GM21526 (cell line): ENCODE measurements around the gene PLK4.
"Not testable (repeated sequence)": the region's sequence is repeated elsewhere in the genome, so short reads cannot be mapped to it uniquely, and the experiment has no call there.

Source experiments
- ATAC-seq: cut with Tn5 transposase; IDR thresholded peaks from one replicate; pipeline ENCODE4 v1.9.1; 2021; ENCODE audit warnings: moderate library complexity; ENCODE audit not compliant: unreplicated experiment, low FRiP score

PLK4 gene

GRCh38 chr4:127899682-127900081 is 19.0 kb downstream of the PLK4 start:
- not testable (repeated sequence) for ATAC-seq

- ATAC-seq, result no peak
Observed at GRCh38 chr4:127905029-127905428, 24.3 kb downstream of the PLK4 start.

GRCh38 chr4:127916512-127916911 is 35.8 kb downstream of the PLK4 start:
- ATAC-seq, result no peak

GRCh38 chr4:127917151-127917550 is 36.5 kb downstream of the PLK4 start:
- no peak for ATAC-seq

- ATAC-seq, result no peak
Observed at GRCh38 chr4:127920521-127920920, 39.8 kb downstream of the PLK4 start.

DNA sequence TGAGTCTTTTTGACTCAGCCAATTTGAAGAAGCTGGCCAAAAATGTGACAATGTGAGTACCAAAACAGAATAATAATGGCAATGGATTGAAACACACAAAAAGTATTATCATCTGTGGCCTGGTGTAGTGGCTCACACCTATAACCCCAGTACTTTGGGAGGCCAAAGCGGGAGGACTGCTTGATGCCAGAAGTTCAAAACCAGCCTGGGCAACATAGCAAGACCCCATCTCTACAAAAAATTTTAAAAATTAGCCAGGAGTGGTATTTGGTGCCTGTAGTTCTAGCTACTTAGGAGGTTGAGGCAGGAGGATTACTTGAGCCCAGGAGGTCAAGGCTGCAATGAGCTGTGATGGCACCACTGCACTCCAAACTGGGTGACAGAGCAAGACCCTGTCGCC is 41.5 kb downstream of the PLK4 start:
- no peak for ATAC-seq

- not testable (repeated sequence) for ATAC-seq
Observed at GRCh38 chr4:127925720-127926119, 45.0 kb downstream of the PLK4 start.

GRCh38 chr4:127930175-127930574 is 49.5 kb downstream of the PLK4 start:
- ATAC-seq, result no peak

DNA sequence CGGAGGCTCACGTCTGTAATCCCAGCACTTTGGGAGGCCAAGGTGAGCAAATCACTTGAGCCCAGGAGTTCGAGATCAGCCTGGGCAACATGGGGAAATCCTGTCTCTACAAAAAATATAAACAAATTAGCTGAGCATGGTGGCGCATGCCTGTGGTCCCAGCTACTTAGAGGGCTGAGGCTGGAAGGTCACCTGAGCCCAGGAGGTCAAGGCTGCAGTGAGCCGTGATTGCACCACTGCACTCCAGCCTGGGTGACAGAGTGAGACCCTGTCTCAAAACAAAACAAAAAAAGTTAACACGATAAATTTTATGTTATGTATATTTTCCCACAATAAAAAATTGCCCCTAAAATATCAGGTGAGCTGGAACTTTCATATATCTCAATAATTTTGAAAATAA is 51.1 kb downstream of the PLK4 start:
- not testable (repeated sequence) for ATAC-seq

DNA sequence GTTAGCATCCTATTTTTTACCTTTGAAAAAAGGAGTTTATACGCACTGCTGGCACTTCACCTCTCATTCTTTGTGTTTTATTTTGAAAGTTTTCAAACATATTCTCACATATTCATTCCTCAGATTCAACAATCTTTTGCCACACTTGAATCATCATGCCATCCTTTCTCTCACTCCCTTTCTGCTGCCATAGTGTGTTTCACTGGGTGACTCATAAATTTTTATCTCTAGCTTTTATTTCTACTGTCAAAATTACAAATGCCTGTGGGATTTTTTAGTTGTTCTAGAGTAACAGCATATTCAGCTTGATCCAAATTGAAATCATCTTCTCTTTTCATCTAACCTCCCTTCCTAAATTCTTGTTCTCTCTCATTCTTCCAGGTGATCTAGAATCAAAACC is 56.3 kb downstream of the PLK4 start:
- no peak for ATAC-seq
